GM21526 (cell line): Measurements from ENCODE around the gene KPNA4.
"Not testable (repeated sequence)": the region's sequence is repeated elsewhere in the genome, so short reads cannot be mapped to it uniquely, and the experiment has no call there.

Source experiments
- ATAC-seq: cut with Tn5 transposase; IDR thresholded peaks from one replicate; pipeline ENCODE4 v1.9.1; 2021; ENCODE audit warnings: moderate library complexity; ENCODE audit not compliant: unreplicated experiment, low FRiP score

Gene KPNA4

GRCh38 chr3:160574636-160575035 is 9.3 kb upstream of the KPNA4 start:
- no peak for ATAC-seq

GRCh38 chr3:160573955-160574525 is 8.7 kb upstream of the KPNA4 start:
- not testable (repeated sequence) for ATAC-seq

GRCh38 chr3:160569894-160570652 is 4.7 kb upstream of the KPNA4 start:
- ATAC-seq, result no peak

GRCh38 chr3:160568989-160569388 is 3.6 kb upstream of the KPNA4 start:
- no peak for ATAC-seq

- no peak for ATAC-seq
Observed at GRCh38 chr3:160567774-160568173, 2.4 kb upstream of the KPNA4 start.

- no peak for ATAC-seq
Observed at GRCh38 chr3:160566499-160566898, 1.1 kb upstream of the KPNA4 start.

- peak; percentile 44 for ATAC-seq
Observed at GRCh38 chr3:160564949-160565441, 376 bp downstream of the KPNA4 start.

GRCh38 chr3:160564258-160564911 is 986 bp downstream of the KPNA4 start:
- no peak for ATAC-seq

GRCh38 chr3:160562952-160563351 is 2.4 kb downstream of the KPNA4 start:
- no peak for ATAC-seq

- no peak for ATAC-seq
Observed at GRCh38 chr3:160557571-160557970, 7.8 kb downstream of the KPNA4 start.

- ATAC-seq, result no peak
Observed at GRCh38 chr3:160556141-160556540, 9.2 kb downstream of the KPNA4 start.

GRCh38 chr3:160554980-160555379 is 10.4 kb downstream of the KPNA4 start:
- ATAC-seq, result no peak

- ATAC-seq, result no peak
Observed at GRCh38 chr3:160553827-160554226, 11.5 kb downstream of the KPNA4 start.

GRCh38 chr3:160546727-160547126 is 18.6 kb downstream of the KPNA4 start:
- peak; percentile 44 for ATAC-seq

- no peak for ATAC-seq
Observed at GRCh38 chr3:160545504-160545871, 19.9 kb downstream of the KPNA4 start.

GRCh38 chr3:160544844-160545503 is 20.4 kb downstream of the KPNA4 start:
- no peak for ATAC-seq

- no peak for ATAC-seq
Observed at GRCh38 chr3:160540551-160540950, 24.8 kb downstream of the KPNA4 start.

- ATAC-seq, result no peak
Observed at GRCh38 chr3:160538895-160539294, 26.5 kb downstream of the KPNA4 start.

GRCh38 chr3:160537729-160538128 is 27.6 kb downstream of the KPNA4 start:
- ATAC-seq, result no peak

GRCh38 chr3:160532371-160532770 is 33.0 kb downstream of the KPNA4 start:
- no peak for ATAC-seq

GRCh38 chr3:160531311-160531710 is 34.1 kb downstream of the KPNA4 start:
- no peak for ATAC-seq
